GM18858 (cell line): ENCODE data around the gene ST6GALNAC1.

Experiments
- ATAC-seq: cut with Tn5 transposase; IDR thresholded peaks from one replicate; pipeline ENCODE4 v1.9.1; 2021; ENCODE audit not compliant: unreplicated experiment

Gene ST6GALNAC1, protein sequence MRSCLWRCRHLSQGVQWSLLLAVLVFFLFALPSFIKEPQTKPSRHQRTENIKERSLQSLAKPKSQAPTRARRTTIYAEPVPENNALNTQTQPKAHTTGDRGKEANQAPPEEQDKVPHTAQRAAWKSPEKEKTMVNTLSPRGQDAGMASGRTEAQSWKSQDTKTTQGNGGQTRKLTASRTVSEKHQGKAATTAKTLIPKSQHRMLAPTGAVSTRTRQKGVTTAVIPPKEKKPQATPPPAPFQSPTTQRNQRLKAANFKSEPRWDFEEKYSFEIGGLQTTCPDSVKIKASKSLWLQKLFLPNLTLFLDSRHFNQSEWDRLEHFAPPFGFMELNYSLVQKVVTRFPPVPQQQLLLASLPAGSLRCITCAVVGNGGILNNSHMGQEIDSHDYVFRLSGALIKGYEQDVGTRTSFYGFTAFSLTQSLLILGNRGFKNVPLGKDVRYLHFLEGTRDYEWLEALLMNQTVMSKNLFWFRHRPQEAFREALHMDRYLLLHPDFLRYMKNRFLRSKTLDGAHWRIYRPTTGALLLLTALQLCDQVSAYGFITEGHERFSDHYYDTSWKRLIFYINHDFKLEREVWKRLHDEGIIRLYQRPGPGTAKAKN

DNA sequence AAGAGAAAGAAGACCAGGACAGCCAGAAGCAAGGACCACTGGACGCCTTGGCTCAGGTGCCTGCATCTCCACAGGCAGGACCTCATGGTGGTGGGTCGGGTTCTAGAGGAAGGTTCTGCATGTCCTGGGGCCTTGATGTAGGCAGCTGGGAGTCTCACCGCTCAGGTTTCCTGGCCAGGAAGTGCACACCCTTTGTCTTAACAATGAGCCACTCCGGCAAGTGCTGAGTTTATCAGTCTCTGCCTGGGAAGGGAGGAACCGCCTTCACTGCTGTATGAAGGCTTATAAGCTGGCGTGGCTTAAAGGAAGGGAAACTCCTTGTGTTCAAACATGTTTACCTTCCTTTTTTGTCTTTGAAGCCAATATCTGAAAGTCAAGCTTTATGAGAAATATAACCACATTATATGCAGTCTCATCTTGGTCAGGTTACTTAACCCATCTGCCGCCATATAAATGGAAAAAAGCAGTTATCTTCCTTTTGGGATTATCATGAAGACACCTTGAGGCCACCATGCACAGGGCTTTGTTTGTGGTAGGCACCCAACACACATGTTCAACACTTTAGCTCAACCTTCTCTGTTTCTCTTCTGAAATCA is at the start of gene ST6GALNAC1:
Gene ST6GALNAC1 (minus strand): TSS at position 205 of the 596 bp plus-strand sequence. CDS start 119 bp downstream, at position 86.
- ATAC-seq, result no peak

DNA sequence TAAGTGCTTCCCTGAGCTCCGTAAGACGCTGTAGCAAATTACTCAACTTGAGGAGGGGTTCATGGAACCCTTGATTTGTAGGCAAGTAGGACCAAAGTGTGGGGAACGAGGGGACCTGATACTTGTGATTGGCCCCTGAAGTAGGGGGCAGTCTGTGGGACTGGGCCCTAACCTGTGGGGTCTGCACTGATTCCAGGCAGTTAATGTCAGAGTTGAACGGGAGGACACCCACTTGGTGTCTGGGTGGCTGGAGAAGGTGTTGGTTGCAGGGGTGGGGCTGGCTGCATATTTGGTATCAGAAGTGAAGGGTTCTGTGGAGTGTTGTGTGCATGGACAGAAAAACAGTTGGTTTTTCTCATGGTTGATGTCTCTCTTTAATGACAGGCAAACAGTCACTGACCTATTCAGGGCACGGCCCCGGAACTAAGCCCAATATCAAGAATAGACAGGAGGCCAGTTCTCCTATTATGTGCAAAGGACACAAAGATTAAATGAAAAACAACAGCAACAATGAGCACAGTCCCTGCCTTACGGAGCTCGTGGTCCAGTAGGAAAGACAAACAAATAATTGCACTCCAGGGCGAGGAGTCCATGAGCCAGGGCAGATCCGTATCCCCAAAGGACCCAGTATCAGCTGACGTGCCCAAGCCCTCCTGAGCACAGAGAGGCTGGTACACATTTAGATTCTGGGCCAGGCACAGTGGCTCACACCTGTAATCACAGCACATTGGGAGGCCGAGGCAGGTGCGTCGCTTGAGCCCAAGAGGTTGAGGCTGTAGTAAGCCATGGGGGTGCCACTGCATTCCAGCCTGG is 48.0 kb upstream of the ST6GALNAC1 start:
- no peak for ATAC-seq

DNA sequence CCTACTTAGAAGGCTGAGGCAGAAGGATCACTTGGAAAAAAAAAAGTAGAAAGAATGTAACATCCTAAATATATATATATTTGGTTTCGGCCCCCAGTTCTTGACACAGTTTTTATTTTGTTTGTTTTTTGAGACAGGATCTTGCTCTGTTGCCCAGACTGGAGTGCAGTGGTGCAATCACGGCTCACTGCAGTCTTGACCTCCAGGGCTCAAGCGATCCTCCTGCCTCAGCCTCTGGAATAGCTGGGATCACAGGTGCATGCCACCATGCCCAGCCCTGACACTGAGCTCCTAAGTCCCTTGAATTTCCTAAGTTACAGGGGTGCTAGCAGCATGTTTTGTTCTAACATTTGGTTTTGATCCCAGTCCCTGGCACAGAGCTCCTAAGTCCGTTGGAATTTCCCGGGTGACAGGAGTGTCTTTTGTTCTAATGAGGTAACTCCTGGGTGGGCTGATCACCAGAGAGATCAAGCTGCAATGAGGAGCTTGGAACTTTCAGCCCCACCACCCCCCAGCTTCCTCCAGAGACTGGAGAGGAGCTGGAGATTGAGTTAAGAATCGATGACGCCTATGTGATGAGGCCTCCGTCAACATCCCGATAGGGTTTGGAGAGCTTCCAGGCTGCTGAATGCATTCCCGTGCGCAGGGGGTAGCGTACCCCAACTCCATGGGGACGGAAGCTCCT is 47.2 kb upstream of the ST6GALNAC1 start:
- ATAC-seq, result no peak

DNA sequence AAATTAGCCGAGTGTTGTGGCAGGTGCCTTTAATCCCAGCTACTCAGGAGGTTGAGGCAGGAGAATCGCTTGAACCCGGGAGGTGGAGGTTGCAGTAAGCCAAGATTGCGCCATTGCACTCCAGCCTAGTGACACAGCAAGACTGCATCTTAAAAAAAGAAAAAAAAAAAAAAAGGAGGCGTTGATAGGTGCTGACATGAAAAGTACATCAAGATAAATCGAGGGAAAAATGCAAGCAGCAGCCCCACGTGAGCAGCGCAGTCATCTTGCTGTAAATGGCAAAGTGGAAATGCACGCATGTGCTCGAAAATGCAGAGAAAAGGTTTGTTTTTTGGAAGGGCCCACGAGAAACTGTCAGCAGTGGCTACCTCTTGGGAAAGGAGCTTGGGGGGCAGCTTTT is 46.3 kb upstream of the ST6GALNAC1 start:
- ATAC-seq, result no peak

DNA sequence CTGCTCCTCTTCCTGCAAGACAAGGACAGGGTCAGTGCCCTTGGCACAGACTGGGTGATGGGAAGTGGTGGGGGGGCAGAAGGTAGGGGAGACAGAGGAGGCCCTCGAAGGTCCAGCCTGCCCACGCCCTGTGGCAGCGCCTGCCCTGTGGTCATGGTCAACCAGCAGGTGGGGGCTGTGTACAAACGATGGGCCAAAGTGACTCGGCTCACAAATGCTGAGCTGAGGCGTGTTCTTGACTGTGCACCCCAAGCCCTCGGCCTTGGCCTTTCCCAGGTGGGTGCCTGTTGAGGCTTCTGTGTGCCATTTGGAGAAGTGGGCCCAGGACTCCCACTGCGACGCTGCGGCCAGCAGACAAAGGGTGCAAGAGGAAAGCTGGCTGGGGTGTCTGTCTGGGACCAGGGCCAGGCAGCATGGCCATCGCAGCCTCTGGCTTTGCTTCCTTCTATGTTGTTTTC is 44.6 kb upstream of the ST6GALNAC1 start:
- ATAC-seq, result no peak

DNA sequence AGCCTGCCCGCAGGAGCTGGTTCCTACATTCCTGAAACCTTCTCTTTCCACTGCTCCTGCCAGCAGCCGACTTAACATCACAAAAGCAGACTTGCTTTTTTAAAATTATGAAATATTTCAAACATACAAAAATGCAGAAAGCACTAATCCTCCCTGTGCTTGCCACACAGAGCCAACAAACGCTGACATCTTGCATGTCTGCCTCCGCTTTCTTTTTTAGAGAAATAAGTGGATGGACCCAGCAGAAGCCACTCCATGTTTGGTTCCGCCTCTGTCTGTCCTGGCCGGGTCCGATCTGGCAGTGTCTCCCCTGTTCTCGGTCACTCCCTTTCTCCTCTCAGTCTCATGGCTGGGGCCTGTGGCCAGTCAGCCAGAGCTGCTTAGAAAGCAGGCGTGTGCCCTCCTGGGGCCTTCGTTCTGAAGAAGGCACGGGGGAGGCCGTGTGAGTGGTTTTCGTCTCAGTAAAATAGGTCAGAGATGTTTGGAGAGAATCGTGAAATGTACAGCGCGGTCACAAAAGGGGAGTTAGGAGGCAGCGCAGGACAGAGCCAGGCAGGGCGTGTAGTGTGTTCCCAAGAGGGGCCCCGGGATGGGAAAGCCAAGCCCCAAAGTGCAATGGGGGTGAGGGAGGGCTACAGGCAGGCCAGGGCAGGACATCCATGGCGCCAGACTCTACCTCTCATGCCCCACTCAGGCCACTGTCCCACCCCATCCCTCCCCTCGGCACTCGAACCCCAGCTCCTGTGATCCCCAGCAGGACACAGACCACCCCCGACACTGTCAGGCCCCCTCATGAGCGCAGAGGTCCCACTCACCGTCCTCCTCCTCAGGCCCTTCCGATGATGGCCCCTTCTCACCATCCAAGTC is 44.0 kb upstream of the ST6GALNAC1 start:
- no peak for ATAC-seq

DNA sequence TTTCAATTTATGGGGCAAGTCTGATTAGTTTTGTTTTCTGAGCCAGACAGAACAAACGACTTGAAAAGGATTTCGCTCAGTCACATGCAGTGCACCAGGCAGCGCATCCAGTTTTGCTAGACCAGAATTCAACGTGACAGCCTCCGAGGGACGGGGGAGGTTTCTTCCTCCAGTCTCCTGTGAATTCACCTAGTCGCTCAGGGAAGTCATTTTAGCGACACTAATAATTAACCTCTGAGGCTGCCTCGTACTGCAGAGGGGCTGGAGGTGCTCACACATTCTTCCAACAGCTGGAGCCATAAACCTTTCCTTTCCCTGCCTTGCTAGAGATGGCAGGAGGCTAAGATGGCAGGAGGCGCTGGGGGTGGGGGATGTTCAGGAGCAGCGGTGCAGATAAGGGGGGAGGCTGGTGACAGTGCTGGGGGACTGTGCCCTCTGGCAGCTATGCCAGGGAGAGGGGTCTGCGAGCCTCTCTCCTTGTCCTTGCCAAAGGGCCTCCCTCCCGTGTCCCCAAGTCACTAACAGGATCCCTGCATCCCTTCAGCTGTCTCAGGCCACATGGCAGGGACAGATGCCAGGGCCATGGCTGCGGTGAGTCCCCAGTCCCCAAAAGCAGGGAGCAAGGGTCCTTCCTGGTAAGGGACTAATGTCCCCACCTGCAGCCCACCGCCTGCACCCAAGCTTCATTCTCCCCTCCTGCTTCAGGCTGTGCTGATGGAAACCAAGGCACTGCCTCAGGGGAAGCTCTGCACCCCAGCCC is 43.2 kb upstream of the ST6GALNAC1 start:
- no peak for ATAC-seq

DNA sequence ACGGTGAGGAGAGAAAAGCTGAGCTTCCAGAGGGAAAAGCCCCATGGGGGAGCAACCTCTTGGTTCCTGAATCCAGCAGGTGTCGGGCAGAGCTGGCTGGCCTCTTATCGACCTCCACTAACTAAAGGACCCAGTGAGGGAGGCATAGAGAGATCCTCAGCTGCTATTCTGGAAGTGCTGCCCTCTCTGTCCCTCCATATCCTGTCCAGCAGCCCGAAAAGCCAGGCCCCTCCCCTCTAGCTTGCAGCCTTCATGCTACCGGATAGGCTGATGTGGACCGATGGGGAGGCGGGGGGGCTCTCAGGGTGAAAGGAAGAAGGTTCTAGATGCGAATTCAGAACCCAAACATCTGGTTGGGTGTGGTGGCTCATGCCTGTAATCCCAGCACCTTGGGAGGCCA is 42.3 kb upstream of the ST6GALNAC1 start:
- no peak for ATAC-seq

DNA sequence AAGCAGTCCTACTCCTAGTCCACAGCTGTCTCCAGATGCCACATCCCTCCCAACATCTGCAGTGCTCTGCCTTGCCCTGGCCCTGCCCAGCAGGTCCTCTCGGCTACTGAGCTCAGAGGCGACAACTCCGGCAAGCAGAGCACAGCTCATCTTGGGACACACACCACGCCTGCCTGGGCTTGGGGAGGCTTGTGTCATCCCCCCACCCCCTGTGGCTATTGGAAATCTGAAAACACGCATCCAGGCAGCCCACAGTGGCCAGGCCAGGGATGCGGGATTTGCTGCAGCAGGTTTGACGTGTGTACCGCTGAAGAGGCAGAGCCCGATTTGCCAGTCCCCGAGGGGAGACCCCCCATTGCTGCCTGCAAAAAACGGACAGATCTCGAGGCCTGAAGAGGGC is 41.8 kb upstream of the ST6GALNAC1 start:
- ATAC-seq, result no peak

DNA sequence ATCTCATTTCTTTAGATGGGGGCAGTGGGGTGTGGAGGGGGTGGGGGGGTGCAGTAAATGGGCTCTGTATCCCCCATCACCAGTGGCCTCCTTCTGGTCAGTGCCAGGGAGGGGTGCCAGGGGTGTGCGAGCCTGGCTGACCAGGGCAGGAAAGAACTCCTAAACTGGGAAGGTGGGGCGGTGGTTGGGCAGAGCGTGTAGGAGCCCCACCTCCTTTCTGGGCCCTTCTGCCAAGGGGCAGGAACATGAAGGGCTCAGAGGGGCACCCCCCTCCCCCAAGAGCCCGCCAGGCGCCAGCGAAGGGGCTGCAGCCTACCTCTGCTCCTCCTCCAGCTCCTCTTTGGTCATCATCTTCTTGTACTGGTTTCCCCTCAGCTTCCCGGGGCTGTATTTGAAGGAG is 41.2 kb upstream of the ST6GALNAC1 start:
- no peak for ATAC-seq

DNA sequence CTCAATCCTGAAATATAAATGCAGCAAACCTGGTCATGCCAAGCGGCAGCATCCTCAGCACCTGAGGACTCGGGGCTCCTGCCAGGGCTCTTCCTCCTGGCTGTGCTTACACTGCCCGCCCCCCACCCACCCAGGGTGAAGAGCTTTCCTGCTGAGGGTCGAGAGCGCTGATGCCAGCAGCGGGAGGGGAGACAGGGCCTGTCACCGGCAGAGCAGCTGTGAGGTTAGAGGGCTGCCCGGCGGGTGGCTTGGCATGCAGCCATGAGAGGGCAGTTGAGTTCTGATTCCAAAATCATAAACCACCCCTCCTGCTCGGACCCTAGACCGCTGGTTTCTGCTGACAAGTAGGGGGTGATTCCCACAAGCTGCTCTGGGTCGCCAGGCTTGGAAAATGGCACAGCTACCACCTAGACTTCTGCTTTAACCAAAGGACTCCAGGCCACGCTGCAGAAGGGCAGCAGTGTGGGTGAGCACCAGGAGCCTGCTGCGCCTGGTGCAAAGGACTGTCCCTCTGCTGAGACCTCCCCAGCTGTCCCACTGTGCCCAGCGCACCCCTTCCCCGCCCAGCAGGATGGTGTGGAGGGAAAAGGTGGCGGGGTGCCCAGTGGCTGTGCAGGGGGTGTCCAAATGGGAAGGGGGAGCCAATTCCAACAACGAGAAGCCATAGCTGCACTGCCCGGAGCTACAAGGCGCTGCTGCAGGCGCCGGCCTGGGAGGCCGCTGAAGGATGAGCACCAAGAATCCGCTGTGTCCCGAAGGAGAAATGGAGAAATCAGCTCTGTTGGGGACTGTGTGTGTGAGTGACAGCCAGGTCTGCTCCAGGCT is 40.6 kb upstream of the ST6GALNAC1 start:
- ATAC-seq, result no peak

DNA sequence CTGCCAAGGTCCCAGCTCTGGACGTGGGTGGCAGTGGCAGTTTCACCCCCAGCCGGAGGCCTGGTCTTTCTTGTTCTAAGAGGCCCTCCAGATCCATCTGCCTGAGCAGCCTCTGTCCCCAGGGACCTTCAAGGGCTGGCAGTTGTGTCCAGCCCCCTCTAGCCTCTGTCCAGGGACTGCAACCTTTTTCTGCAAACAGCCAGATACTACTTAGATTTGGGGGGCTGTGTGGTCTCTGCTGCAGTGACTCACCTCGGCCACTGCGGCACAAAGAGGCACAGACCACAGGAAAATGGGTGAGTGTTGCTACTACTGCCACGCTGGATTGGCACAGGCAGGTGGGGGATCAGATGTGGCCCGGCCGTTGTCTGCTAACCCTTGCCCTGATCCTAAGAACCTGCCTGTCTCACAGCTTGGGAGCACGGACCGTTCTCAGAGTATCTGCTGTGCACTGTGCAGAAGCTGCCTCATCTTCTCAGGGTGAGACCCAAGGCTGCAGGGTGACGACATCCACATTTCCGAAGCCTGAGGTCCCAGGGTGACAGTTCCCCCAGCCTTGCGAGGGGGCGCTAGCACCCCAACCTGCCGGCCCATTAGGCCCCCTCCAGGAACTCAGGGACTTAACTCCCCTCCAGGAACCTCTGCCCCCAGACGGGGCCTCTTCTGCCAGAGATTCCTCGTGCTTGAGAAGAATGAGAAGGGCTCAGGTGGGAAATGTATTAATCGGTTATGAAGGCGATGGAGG is 39.6 kb upstream of the ST6GALNAC1 start:
- ATAC-seq, result no peak

DNA sequence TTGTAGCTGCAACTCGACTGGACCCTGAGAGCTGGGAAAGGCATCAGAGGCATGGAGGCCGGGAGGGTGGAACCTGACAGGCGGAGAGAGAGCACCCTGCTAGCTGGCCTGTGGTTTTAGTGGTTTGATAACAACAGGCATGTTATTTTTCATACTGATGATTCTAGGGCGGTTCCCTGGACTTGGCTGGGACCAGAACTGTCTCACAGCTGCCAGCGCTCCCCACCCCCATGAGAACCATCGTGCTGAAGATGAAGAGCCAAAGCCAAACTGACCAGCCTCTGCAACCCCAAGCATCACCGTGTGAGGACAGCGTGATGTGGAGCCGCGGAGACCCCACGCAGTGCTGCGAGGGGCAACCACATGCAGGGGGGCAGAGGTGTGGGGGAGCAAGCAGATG is 38.7 kb upstream of the ST6GALNAC1 start:
- ATAC-seq, result no peak

DNA sequence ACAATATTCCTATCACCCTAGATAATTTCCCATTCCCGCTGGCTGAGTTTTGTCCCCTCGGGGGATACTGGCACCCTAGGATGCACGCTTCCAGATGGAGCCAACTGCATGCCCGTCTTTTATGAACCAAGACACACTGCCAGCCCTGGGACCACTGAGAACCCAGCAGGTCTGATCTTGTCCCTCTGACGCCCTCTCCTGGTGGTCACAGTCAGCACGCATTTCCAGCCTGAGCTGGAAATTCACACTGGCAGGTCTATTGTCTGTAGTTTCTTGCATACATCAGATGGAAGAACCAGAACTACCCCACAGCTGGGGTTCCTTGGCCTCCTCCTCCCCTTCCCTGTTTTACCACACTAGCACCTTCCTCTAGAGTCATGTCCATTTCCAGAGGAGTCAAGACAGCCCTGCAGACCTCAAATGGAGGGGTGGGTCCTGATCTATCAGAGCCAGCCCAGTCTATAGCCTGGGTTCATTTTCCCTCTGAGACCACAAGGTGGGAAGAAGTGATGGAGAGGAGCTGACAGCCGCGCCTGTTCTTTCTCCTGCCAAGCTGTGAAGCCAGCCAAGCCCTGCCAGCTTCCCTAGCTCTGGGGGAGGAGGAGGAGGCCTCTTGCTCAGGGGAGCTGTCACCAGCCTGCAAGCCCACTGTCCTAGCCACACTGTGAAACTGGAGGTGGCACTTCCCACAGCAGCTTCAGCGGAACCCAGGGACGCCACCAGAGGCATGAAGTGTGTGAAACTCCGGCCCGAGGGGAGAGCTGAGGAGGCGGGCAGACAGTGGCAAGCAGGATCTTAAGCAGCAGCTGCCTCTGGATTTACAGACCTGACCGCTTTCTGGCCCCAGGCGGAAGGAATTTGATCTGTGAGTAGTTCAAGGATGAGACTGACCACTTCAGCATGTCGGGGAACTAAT is 37.9 kb upstream of the ST6GALNAC1 start:
- no peak for ATAC-seq

DNA sequence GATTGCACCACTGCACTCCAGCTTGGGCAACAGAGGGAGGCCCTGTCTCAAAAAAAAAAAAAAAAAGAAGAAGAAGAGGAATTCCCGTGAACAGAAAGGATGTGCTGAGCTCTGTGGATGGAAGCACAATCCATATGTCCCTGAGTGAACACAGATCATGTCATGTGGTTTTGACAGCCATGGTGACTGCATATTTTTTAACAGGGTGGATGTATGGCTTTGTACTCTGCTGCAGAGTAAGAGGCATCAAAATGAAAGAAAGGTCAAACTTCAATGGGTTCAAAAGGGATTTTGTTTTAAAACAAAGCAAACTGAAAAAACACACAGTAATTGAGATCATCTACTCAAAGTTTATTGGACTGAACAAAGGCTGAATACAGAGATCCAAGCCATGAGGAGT is 35.7 kb upstream of the ST6GALNAC1 start:
- no peak for ATAC-seq

DNA sequence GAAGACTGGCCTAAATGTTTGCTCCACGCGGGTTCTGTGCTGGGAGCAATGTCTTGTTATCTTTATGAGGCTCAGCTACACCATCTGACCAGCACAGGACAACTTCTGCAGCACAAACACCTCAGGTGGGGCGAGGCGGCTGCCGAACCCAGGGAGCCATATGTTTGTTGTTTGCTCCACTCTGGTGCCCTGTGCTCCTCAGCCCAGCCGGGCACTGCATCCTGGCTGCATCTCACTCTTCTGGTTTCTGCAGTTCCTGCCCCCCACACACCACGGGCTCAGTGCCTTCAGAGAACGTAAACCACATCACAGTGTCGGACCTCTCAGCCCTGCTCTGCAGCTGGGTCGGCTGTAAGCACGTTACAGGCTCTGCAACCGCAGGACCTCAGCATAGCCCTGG is 34.8 kb upstream of the ST6GALNAC1 start:
- ATAC-seq, result no peak
